Erythroblast (primary cell): ENCODE data around the gene NSD2.

Source experiments
- GATA1 ChIP-seq: IDR thresholded peaks from 2 replicates; pipeline ENCODE4 v1.6.1; 2011; ENCODE audit warnings: low read depth, mild to moderate bottlenecking, control low read depth, low read length, moderate library complexity
- POLR2A ChIP-seq: IDR thresholded peaks from 2 replicates; pipeline ENCODE4 v1.6.1; 2011; ENCODE audit warnings: mild to moderate bottlenecking, low read length

DNA sequence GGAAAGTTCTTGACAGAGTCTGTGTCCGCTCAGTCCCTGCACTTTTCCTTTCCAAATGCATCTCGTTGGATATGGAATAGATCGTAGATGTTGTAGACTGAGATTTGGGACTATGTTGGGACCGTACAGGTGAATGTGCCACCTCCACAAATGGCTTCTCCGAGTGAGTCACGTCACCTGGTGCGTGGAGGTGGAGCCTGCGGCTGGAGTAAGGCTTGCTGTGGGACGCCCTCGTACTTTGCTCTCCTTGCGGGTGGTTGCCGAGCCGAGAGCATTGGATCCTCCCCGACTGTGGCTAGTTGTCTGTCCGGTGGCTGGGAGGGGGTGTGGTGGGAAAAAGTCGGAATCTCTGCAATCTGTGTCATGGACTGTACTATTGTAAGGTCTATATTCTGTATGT is 77.0 kb downstream of the NSD2 start:
- no peak for TF ChIP-seq POLR2A
- TF ChIP-seq GATA1: no peak
